HG02642 (cell line): ENCODE data around the gene FAM131C.

Experiments used
- ATAC-seq: cut with Tn5 transposase; IDR thresholded peaks from one replicate; pipeline ENCODE4 v1.9.1; 2021; ENCODE audit warnings: mild to moderate bottlenecking; ENCODE audit not compliant: unreplicated experiment, poor library complexity

FAM131C gene

DNA sequence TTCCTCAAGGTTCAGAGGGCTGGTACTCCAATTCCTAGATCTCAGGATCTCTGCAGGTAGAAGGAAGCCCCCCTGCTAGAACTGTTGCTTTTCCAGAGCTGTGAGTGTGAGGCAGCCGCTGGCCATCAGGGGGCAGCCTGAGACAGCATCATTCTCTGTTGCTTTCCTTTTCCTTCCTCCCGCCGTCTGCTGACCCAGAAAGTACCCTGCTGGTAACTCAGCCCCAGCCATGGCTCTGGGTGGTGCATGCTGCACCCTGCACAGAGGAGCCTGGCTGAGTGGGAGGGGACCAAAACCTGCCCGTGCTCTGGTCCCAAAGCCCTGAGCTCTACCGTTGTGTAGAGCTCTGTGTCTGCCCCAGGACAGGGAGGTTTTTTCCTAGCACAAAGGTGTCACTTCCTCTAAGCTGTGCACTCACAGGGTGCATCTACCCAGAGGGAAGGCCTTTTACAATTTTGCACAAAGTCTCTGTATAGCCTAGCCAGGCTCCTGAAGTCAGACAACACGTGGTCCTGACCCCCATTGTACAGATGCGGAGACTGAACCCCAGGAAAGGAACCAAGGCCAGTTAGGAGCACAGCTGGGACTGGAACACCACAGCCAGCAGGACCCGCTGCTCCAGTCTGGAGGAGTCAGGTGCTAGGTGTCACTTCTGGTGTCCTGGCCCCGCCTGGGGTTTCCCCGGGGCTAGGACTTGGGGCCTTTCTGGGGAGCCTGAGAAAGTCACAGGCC, 5.6 kb upstream of the FAM131C start:
- peak; percentile 57 for ATAC-seq

DNA sequence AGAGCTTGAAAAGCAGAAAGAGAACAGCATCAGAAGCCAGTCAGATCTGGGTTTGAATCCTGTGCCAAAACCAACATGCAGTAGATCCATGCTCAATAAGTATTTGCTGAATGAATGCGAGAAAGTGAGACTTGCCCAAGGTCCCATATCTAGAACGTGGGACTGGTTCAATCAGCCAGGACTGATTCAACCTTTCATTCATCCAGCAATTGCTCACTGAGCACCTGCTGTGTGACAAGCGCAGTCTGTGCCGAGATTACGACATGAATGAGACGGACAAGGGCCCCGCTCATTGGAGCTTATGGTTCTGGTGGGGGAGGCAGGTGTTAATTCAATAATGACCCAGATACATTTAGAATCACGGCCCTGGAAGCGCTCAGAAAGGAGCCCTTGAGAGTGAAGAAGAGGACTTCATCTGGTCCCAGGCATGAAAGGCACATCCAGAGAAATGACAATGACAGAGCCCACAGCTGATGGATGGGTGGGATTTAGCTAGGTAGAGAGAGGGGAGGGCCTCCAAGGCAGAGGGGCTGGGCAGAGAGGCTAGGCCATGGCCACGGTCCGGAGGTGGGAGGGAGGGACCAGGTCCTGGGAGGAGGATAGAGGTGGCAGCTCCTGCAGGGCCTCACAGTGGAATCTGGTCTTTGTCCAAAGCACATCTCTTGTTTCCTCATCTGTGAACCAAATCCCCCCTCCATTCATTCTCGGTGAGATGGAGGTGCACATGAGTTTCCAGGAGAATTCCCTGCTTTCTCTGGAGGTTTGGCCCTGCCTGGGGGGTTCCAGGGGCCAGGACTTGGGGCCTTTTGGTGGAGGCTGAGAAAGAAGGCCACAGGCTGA, 4.2 kb upstream of the FAM131C start:
- ATAC-seq: no peak

GRCh38 chr1:16076865-16077238, 3.4 kb upstream of the FAM131C start:
- ATAC-seq: no peak

DNA sequence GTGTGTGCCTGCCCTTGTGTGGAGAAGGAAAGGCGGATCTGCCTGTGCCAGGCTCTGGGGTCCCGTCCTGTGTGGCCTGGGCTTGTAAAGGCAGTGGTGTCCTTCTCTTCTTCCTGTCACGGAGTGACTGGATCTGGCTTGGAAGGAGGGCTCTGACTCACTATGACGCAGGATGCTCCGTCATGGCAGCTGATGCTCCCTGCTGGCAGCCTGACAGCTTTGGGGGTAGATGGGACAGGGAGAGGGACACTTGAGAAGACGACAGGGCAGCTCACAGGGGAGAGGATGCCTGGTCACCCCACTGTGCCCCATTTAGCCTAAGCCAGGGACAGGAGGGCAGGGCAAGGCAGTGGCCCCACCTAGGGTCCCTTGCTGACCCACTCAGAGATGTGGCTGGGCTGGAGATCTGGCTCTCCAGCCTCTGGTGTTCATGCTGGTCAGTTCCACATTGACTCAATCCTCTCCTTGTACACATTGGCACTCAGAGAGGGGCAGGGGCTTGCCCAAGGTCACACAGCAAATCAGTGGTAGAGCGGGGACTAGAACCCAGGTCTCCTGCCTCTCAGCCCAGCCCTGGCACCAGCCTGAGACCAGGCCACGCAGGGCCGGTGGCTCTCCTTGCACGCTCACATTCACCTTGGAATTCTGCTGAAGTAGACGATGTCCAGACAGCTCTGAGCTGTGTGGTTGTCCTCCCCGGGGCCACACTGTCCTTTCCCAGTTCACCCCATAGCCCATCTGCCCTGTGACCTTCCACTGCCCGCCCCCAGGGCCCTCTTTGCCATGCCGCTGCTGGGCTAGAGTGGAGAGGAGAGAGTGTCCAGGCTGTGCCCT, 2.8 kb upstream of the FAM131C start:
- ATAC-seq: no peak

- no peak for ATAC-seq
These were observed 2.0 kb upstream of the FAM131C start for GRCh38 chr1:16075337-16076030.

GRCh38 chr1:16074217-16074616, 766 bp upstream of the FAM131C start:
- no peak for ATAC-seq

DNA sequence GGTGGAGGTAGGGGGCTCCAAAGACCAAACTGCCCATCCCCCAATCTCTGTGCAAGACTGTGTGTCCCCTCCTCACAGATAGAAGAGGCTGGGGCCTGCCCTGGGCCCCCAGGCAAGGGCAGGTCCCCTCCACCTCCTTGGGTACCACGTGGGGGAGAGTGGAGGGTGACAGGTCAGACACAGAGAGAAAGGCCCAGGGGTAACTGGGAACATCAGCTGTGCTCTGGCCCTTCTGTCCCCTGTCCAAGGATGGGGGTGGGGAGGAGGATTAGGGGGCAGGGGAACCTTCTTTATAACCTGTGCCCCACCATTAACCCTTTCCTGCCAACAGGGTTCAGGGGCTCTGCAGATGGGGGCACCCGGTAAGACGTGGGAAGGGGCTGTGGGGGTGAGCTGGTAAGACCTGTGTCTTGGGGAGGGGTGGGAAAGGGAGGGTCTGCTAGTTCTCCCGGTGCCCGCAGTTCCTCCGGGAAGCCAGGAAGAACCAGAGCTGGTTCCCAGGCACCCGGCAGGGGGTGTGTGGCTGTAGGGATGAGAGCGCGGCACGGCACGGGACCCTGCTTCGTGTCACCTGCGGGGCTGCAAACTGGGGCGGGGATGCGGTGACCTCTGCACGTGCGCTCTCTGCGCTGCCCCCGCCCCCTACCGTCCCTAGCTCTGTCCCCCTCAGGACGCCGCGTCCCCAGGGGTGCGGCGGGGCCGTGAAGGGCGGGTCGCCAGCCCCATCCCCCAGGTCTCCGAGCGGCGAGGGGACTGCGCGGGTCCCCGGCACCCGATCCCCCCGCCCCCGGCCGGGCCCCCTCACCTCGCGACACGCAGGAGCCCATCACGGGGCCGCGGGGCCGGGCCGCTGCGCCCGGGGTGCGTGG, 601 bp downstream of the FAM131C start:
- ATAC-seq: peak; percentile 6

DNA sequence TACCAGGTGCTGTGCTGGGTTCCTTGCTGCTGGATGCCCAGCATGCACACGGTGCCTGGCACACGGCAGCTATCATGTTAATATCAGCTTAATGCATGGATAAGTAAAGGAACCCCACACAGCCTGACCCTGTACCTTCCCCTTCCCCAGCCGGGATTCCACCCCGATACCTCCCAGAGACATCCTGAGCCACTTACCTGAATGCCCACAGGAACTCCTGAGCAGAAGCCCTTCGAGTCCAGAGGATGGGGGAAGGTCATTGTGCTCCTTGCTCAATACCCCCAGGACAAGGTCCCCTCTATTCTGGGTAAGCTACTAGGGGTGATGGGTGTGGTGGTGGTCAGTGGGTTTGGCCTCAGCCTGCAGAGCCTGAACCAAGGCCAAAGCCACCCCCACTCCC, 1.4 kb downstream of the FAM131C start:
- ATAC-seq: no peak

- ATAC-seq: no peak
These were observed 1.8 kb downstream of the FAM131C start for GRCh38 chr1:16071614-16072013.

DNA sequence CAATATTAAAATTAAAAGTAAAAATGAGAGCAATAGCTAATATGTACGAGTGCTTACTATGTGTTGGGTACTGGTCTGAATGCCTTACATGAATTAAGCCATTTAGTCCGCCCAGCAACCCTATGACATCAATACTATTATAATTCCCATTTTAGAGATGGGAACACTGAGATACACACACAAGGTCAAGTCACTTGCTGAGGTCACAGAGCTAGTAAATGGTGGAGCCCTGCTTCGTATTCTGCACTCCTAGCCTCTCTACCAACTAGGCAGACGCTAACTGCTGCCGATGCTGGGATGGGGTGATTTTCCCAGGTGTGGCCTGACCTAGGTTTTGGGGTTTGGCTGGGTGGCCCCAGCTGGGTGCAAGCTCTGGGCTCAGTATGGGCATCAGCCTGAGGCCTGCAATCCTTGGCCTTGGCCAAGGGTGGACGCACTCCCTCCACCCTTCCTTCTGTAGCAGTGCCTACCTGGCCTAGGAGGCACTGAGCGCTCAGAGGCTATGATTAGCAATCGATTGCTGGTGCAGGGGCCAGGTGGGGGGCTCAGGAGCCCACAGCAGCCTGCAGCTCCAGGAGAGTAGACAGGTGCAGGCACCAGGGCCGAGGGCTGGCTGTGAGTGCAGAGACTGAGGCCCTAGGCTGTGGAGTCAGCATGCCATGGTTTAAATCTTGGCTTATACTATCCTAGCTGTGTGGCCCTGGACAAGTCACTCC, 2.7 kb downstream of the FAM131C start:
- no peak for ATAC-seq

GRCh38 chr1:16068356-16069270, 4.8 kb downstream of the FAM131C start:
- no peak for ATAC-seq

DNA sequence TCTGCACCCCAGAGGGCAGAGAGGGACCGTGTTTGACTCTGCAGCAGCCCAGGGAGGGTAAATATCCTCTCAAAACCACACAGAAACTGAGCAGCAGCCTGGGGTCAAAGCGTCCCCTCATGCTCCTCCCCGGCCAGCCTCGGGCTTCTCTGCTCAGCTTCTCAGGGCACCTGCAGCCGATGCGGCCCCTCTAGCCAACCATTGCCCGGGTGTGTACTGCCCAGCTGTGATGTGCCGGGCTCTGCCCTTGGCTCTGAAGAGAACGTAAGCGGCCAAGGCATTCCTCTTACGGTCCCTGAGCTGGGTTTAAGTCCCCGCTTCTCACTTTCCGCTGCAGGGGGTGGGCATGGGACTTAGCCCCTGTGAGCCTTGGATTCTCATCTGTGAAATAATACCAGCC, 5.5 kb downstream of the FAM131C start:
- ATAC-seq: no peak

GRCh38 chr1:16067127-16067768, 6.2 kb downstream of the FAM131C start:
- no peak for ATAC-seq

GRCh38 chr1:16066245-16066644, 7.2 kb downstream of the FAM131C start:
- no peak for ATAC-seq

- no peak for ATAC-seq
These were observed 8.2 kb downstream of the FAM131C start for GRCh38 chr1:16065269-16065576.

- no peak for ATAC-seq
These were observed 8.7 kb downstream of the FAM131C start for GRCh38 chr1:16064536-16065268.

DNA sequence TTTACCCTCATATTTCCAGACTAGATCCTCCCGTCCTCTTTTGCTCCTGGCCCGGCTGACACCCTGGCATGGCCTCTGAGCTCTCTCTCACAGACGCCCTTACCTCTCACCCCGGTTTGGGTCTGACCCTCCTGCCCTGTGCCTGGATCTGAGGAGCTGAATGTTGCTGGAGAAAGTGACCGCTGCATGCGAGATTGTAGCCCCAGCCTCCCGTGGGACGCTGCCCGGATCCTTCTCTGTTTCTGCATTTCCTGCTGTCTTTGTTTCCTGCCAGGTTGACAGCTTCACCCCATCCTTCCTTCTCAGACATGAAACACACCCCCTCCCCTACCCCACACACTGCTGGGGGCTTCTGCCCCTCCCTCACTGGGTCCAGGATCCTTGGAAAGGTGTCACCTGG, 9.5 kb downstream of the FAM131C start:
- no peak for ATAC-seq
